Suprapubic skin (tissue), 4 donors: ENCODE data around the gene AIG1.

Source experiments
- CTCF ChIP-seq, 2 donors: fragments of 200-600 bp in 1 of 2; fragments of 450-650 bp in 1 of 2; sonication (generic) in 1 of 2; IDR thresholded peaks; one replicate each; pipeline ENCODE4 v1.5.1; 2016 to 2019; ENCODE audit warnings: antibody characterized with exemption in 2 of 2, mild to moderate bottlenecking in 1 of 2, moderate library complexity in 1 of 2
- EP300 ChIP-seq: sonication (generic); formaldehyde crosslinking; IDR thresholded peaks from one replicate; pipeline ENCODE4 v1.6.1; 2017; ENCODE audit warnings: antibody characterized with exemption
- POLR2A ChIP-seq, 2 donors: fragments of 450-650 bp; IDR thresholded peaks; one replicate each; pipeline ENCODE4 v1.6.1; 2017; ENCODE audit warnings: antibody characterized with exemption in 2 of 2, mild to moderate bottlenecking in 2 of 2, moderate library complexity in 2 of 2
- POLR2AphosphoS5 ChIP-seq, 3 donors: sonication (generic); formaldehyde crosslinking; IDR thresholded peaks; one replicate each; pipeline ENCODE4 v1.6.1; 2017; ENCODE audit warnings: antibody characterized with exemption in 3 of 3

- TF ChIP-seq CTCF (IDR thresholded peaks at IDR 0.05) (no peak), POLR2AphosphoS5 (IDR thresholded peaks at IDR 0.05) (no peak), POLR2A (IDR thresholded peaks at IDR 0.05) (no peak), EP300 (no peak)
These were observed 232.8 kb downstream of the AIG1 start for GRCh38 chr6:143293523-143293922.
